Stimulated activated CD4-positive, alpha-beta T cell treated with anti-CD3 and anti-CD28 coated beads, TNF-alpha, amount 100 ng/mL, for 24 hours (primary cell): Measurements from ENCODE around the gene TBX20.
"Not testable (repeated sequence)": the region's sequence is repeated elsewhere in the genome, so short reads cannot be mapped to it uniquely, and the experiment has no call there.

Experiments
- DNase-seq, 3 experiments: peaks; one replicate each; pipeline ENCODE4 v3.0.0-alpha.2; 2020; ENCODE audit warnings: low read depth in 3 of 3

The TBX20 gene

DNA sequence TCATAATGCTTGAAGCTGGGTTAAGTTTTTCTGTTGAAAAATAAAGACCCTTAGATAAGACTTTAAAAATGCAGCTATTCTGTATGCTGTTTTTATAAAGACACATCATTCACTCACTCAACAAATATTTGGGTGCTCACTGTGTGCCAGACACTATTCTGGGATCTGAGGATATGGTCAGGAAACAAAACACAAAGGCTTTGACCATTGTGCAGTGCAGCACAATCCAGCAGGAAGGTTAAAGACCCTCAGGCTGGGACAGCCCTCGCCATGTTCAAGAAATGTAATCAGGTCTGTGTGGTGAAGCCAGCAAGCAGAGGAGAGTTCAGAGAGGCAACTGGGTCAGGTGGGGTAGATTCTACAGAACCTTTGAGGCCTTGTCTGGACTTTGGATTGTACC is 31.5 kb downstream of the TBX20 start:
- not testable (repeated sequence) for DNase-seq

DNA sequence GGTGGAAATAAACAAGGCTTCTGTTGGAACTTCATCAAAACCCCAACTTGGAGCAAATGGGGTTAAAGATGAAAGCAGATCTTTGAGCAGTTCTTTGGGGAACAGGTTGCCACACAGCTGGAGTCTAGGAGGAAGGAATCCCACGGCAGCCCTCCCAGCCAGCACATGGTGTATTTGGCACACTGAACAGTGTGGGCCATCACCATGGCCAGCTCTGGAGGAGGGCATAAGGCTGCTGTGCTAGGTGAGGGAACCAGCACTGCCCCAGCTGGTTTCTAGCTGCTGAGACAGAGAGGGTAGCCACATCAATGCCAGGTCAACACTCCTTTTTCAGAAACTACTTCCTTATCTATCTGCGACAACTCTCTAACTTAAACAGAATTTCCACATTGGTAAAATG is 33.7 kb downstream of the TBX20 start:
- not testable (repeated sequence) for DNase-seq

GRCh38 chr7:35216033-35216432 is 37.9 kb downstream of the TBX20 start:
- not testable (repeated sequence) for DNase-seq

GRCh38 chr7:35215063-35215462 is 38.8 kb downstream of the TBX20 start:
- not testable (repeated sequence) for DNase-seq

DNA sequence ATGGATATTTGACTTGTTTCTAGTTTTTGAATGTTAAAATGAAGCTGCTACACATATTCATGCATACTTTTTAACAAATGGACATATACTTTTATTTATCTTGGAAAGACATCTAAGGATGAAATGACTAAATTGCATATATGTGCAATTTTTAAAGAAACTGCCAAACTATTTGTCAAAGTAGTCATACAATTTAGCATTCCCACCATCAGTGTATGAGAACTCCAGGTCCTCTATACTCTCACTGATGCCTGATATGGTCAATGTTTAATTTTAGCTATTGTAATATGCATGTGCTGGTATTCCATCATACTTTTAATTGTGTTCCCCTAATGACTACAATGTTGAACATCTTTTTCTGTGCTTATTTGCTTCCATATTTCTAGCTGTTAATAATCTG is 47.0 kb downstream of the TBX20 start:
- DNase-seq = not testable (repeated sequence)

DNA sequence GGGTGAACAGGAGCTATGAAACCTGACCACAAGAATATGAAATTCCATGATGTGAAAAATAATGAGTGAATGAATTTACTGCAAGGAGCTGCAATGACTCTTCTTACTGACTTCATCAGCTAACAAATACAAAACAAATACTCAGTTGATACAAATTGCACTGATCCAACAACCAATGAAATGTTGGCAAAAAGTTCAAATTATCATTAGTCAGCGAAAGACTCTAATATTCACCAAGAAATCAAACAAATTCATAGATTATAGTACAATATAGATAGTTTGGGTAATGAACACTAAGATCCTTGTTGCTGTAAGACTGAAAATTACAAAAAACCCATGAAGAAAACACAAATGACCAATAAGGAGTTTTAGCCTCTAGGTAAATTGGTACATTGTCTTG is 49.0 kb downstream of the TBX20 start:
- DNase-seq = not testable (repeated sequence)

DNA sequence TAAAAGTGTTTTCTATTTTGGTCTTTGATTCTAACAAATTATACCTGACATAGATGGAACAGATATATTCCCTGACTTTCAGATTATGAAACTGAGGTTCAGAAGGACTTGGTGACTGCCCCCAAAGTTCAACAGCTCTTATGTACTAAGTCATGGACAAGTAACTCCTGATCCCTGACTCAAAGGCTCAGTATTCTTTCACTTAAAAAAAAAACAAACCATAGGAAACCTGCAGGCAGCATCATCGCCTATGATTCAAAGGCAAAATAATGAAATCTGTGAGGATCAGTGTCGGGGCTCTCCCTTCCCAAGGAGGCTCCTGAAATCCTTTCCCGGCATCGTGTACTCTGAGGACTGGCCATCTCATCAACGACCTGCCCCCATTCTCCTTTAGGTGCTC is 49.9 kb downstream of the TBX20 start:
- not testable (repeated sequence) for DNase-seq

- DNase-seq = not testable (repeated sequence)
These were observed 51.5 kb downstream of the TBX20 start for GRCh38 chr7:35202353-35202752.

GRCh38 chr7:35200170-35200569 is 53.7 kb downstream of the TBX20 start:
- DNase-seq = not testable (repeated sequence)

DNA sequence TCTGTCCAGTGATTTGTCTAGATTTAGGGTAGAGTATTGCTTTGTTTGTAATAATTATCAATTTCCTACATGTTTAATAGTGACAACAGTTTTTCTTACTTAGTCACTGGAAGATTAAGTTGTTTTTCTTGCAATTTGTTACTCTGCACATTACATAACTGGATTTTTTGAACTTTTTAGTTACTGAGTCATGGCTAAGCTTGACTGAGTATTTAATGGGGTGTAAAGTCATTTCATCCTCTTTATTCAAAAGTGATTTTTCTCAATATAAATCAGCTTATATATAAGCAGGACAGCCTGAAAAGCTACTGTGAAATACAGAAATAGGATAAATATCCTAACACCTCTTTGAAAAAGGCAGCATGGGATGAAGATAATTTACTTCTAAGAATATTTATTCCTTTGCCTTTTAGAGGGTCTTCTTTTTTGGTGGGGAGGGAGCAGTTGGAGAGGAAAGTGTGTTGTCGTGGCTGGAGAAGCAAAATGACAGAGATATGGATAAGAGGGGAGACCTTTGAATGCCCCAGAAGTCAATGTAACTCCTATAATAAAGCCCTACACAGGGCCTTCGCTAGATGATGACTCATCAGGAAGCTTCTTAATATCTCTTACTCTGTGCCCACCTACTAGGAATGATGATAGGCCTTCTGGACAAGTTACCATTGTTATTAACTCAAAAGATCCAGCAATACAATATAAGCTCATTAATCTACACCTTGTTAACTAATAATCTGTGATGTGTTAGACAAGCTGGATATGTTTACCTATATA is 55.3 kb downstream of the TBX20 start:
- DNase-seq = not testable (repeated sequence)

DNA sequence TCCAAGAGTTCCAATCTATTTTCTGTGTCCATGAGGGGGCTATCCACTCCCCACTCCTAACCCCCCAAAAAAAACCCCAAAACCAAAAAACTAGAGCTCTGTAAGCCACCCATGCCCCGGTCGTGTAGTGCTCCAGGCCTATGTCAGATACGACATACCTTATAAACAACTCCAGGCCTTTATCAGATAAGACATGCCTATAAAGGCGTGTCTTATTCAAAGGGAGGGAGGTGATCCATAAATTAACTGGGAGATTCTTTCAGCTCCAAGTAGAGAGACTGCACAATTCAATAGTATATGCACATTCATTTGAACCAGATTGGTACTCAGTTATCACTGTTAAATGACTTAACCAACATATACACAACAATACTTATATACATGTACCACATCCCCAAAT is 62.3 kb downstream of the TBX20 start:
- not testable (repeated sequence) for DNase-seq

GRCh38 chr7:35190146-35190773 is 63.6 kb downstream of the TBX20 start:
- DNase-seq = not testable (repeated sequence)

- not testable (repeated sequence) for DNase-seq
These were observed 67.1 kb downstream of the TBX20 start for GRCh38 chr7:35186751-35187150.

GRCh38 chr7:35185908-35186731 is 67.8 kb downstream of the TBX20 start:
- DNase-seq = peak in 1 of 3 experiments; percentile 13

- not testable (repeated sequence) for DNase-seq
These were observed 68.4 kb downstream of the TBX20 start for GRCh38 chr7:35185578-35185907.

DNA sequence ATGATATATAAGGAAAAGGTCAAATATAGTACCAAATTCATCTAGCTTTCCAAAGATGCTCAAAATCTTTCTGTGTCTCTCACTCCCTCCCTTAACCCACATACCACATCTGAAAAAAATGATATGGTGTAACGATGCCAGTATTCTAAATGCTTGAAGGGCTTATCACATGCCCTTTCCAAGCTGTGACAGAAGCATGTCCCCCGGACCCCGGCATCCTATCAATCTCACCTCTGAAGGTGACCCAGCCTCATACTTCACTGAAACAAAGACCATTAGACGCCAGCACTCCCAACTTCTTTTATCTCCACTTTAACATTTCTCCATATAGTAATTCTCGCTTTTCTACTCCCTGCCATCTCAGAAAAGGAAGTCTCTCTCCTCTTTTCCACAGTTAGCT is 68.9 kb downstream of the TBX20 start:
- not testable (repeated sequence) for DNase-seq

GRCh38 chr7:35183873-35184503 is 69.9 kb downstream of the TBX20 start:
- not testable (repeated sequence) for DNase-seq

DNA sequence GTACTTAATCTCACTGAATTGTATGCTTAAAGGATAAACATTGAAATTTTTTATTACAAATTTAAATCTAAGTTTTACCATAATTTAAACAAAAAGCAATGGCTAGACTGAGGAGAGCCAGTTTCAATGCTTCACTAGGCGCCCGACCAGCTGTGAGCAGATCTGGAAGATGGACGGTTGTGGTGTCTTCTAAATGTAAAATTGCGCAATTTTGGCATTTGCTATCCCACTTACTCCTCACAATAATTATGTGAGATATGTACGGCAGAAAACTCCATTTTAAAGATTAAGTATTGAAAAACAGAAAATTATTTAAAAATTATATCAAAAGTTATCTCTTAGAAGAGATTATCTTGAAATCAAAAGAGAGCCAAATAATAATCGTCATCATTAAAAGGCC is 73.2 kb downstream of the TBX20 start:
- DNase-seq = not testable (repeated sequence)

GRCh38 chr7:35173176-35173575 is 80.7 kb downstream of the TBX20 start:
- not testable (repeated sequence) for DNase-seq

DNA sequence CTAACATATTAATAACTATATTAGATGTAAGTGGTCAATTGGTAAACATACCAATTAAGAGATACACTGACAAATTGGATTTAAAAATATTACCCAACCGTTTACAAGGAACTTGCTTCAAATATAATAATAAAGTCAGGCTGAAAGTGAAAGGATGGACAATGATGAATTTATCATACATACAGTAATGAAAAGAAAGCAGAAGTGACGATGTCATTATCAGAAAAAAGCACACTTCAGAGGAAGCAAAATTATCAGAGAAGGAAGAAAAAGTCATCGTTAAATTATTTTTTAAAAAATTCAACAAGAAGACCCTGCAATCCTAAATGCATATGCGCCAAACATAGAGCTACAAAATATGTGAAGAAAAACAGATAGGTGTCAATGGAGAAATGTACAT is 81.8 kb downstream of the TBX20 start:
- not testable (repeated sequence) for DNase-seq

DNA sequence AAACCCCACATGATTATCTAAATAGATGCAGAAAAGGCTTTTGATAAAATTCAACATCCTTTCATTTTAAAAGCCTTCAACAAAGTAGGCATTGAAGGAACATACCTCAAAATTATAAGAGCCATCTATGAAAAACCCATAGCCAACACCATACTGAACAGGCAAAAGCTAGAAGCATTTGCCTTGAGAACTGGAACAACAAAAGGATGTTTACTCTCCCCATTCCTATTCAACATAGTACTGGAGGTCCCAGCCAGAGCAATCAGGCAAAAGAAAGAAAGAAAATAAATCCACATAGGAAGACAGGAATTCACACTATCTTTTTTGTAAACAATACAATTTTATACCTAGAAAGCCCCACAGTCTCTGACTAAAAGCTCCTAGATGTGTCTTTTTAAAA is 86.2 kb downstream of the TBX20 start:
- DNase-seq = not testable (repeated sequence)

- not testable (repeated sequence) for DNase-seq
These were observed 86.7 kb downstream of the TBX20 start for GRCh38 chr7:35167158-35167557.
